NCI-H1436 treated with DMSO at 0.1 percent for 48 hours (cell line): Measurements from ENCODE around the gene LRTM2.

ENCODE experiments used
- DNase-seq: peaks from one replicate; lab custom pipeline; 2025; lab: John Stamatoyannopoulos, UW

Gene LRTM2

DNA sequence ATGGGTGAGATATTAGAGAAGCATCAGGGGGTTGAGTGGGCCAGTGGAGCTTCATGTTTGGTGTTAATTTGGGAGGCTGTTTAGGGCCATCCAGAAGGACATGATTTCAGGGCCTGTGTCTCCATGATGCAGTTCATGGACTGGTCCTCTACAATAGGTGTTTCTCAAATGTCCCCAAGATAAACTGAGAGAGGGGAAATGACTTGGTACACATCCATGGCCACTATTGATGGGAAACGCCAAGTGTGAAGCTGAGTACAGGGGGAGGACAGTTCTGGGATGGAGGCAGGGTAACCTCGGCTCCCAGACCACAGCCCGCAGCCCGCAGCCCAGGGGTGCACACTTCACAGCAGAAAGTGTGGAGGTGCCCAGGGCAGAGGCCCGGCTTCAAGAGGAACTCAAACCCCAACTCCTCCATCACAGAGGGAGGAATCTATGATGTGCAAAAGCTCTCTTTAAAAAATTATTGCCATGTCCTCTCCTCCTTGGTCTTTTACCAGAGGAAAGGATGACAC, 64.8 kb downstream of the LRTM2 start:
- no peak for DNase-seq

GRCh38 chr12:1885599-1886245, 65.4 kb downstream of the LRTM2 start:
- DNase-seq, result no peak
